SK-N-SH treated with all-trans-retinoic acid at 6 μM for 48 hours (cell line): ENCODE results near the gene NKD1.

Experiments
- ATAC-seq: fragments of 200-7000 bp; cut with Tn5 transposase; 3 replicates; pipeline ENCODE4 v1.9.1; 2020; ENCODE audit warnings: mild to moderate bottlenecking, moderate library complexity
- ARNTL ChIP-seq: fragments of 450-650 bp; formaldehyde crosslinking; IDR thresholded peaks from 2 replicates; pipeline ENCODE4 v1.5.0; 2020; ENCODE audit warnings: low read depth, mild to moderate bottlenecking, moderate library complexity, borderline replicate concordance
- BACH2 ChIP-seq: fragments of 250-450 bp; sonication (Bioruptor Pico); IDR thresholded peaks from 2 replicates; pipeline ENCODE4 v1.9.0; 2021; ENCODE audit warnings: mild to moderate bottlenecking, borderline replicate concordance
- CREB5 ChIP-seq: fragments of 250-450 bp; sonication (Bioruptor Pico); IDR thresholded peaks from 2 replicates; pipeline ENCODE4 v1.5.1; 2020; ENCODE audit warnings: low read depth, mild to moderate bottlenecking, moderate library complexity
- CSDC2 ChIP-seq: fragments of 250-450 bp; sonication (Bioruptor Pico); IDR thresholded peaks from 2 replicates; pipeline ENCODE4 v1.5.0; 2020; ENCODE audit warnings: mild to moderate bottlenecking, moderate library complexity
- ESRRG ChIP-seq: fragments of 250-450 bp; sonication (Bioruptor Pico); IDR thresholded peaks from 2 replicates; pipeline ENCODE4 v1.6.1; 2021; ENCODE audit warnings: mild to moderate bottlenecking
- ISL1 ChIP-seq: fragments of 250-450 bp; sonication (Bioruptor Pico); IDR thresholded peaks from 2 replicates; pipeline ENCODE4 v2.1.2; 2022; ENCODE audit warnings: mild to moderate bottlenecking, moderate library complexity
- OSR1 ChIP-seq: fragments of 250-450 bp; sonication (Bioruptor Pico); IDR thresholded peaks from 2 replicates; pipeline ENCODE4 v1.8.0; 2022; ENCODE audit warnings: moderate library complexity, mild to moderate bottlenecking, inconsistent platforms
- POU6F1 ChIP-seq: fragments of 250-450 bp; sonication (Bioruptor Pico); IDR thresholded peaks from 2 replicates; pipeline ENCODE4 v1.8.0; 2021; ENCODE audit warnings: low read depth, mild to moderate bottlenecking, moderate library complexity, borderline replicate concordance
- RARB ChIP-seq: fragments of 250-450 bp; sonication (Bioruptor Pico); IDR thresholded peaks from 2 replicates; pipeline ENCODE4 v1.8.0; 2021; ENCODE audit warnings: mild to moderate bottlenecking, moderate library complexity
- SNAI2 ChIP-seq: fragments of 250-450 bp; sonication (Bioruptor Pico); IDR thresholded peaks from 2 replicates; pipeline ENCODE4 v1.5.0; 2020; ENCODE audit warnings: mild to moderate bottlenecking, moderate library complexity
- TCF4 ChIP-seq: fragments of 250-450 bp; sonication (Bioruptor Pico); IDR thresholded peaks from 2 replicates; pipeline ENCODE4 v1.8.0; 2021; ENCODE audit warnings: mild to moderate bottlenecking, moderate library complexity, borderline replicate concordance
- TOX ChIP-seq: fragments of 250-450 bp; sonication (Bioruptor Pico); IDR thresholded peaks from 2 replicates; pipeline ENCODE4 v1.8.0; 2021; ENCODE audit warnings: mild to moderate bottlenecking, moderate library complexity, borderline replicate concordance
- TSHZ2 ChIP-seq: fragments of 250-450 bp; sonication (Bioruptor Pico); IDR thresholded peaks from 2 replicates; pipeline ENCODE4 v1.5.0; 2020; ENCODE audit warnings: mild to moderate bottlenecking, moderate library complexity
- ZC3H10 ChIP-seq: fragments of 250-450 bp; sonication (Bioruptor Pico); IDR thresholded peaks from 2 replicates; pipeline ENCODE4 v1.5.1; 2021; ENCODE audit warnings: mild to moderate bottlenecking, moderate library complexity
- ZFP3 ChIP-seq: fragments of 250-450 bp; sonication (Bioruptor Pico); IDR thresholded peaks from 2 replicates; pipeline ENCODE4 v1.5.0; 2020; ENCODE audit warnings: mild to moderate bottlenecking, moderate library complexity
- ZFP30 ChIP-seq: fragments of 450-650 bp; formaldehyde crosslinking; IDR thresholded peaks from 2 replicates; pipeline ENCODE4 v1.5.0; 2022; ENCODE audit warnings: mild to moderate bottlenecking, moderate library complexity
- ZNF565 ChIP-seq: fragments of 450-650 bp; formaldehyde crosslinking; conservative IDR thresholded peaks from 2 replicates; pipeline ENCODE4 v1.5.0; 2020; ENCODE audit warnings: low read depth, mild to moderate bottlenecking, moderate library complexity
- ZNF70 ChIP-seq: fragments of 450-650 bp; formaldehyde crosslinking; IDR thresholded peaks from 2 replicates; pipeline ENCODE4 v1.5.0; 2020; ENCODE audit warnings: mild to moderate bottlenecking, moderate library complexity
- ZNF8 ChIP-seq: fragments of 450-650 bp; formaldehyde crosslinking; IDR thresholded peaks from 2 replicates; pipeline ENCODE4 v1.5.0; 2020; ENCODE audit warnings: mild to moderate bottlenecking, moderate library complexity

NKD1 gene

GRCh38 chr16:50555269-50555875, 7.2 kb downstream of the NKD1 start:
- TF ChIP-seq ZNF70 (CRISPR knock-in tag) (no peak), CREB5 (CRISPR knock-in tag) (no peak), CSDC2 (no peak), ISL1 (CRISPR knock-in tag) (no peak)
- no peak for ATAC-seq

- TF ChIP-seq ZFP3 (CRISPR knock-in tag) (no peak), TCF4 (CRISPR knock-in tag) (no peak), ZNF70 (CRISPR knock-in tag) (no peak)
Observed at GRCh38 chr16:50555952-50556673, 7.9 kb downstream of the NKD1 start.

GRCh38 chr16:50557046-50557445, 8.8 kb downstream of the NKD1 start:
- no peak for ATAC-seq
- no peak for TF ChIP-seq CSDC2
- no peak for TF ChIP-seq ZC3H10 (CRISPR knock-in tag)
- TF ChIP-seq TOX (CRISPR knock-in tag): no peak
- TF ChIP-seq ESRRG (CRISPR knock-in tag): no peak
- no peak for TF ChIP-seq ZNF565 (CRISPR knock-in tag)
- TF ChIP-seq ARNTL: no peak
- no peak for TF ChIP-seq ZFP30
- TF ChIP-seq BACH2 (CRISPR knock-in tag): no peak
- TF ChIP-seq ZFP3 (CRISPR knock-in tag): no peak
- no peak for TF ChIP-seq OSR1 (CRISPR knock-in tag)
- no peak for TF ChIP-seq ISL1 (CRISPR knock-in tag)
- TF ChIP-seq TSHZ2: no peak
- TF ChIP-seq CREB5 (CRISPR knock-in tag): no peak
- no peak for TF ChIP-seq ZNF8 (CRISPR knock-in tag)
- no peak for TF ChIP-seq SNAI2 (CRISPR knock-in tag)
- no peak for TF ChIP-seq TCF4 (CRISPR knock-in tag)
- TF ChIP-seq POU6F1 (CRISPR knock-in tag): no peak

More at GRCh38 chr16:50555952-50556673, 7.9 kb downstream of the NKD1 start:
- ATAC-seq: no peak

- TF ChIP-seq TSHZ2 (no peak), ZFP3 (CRISPR knock-in tag) (no peak), SNAI2 (CRISPR knock-in tag) (no peak), POU6F1 (CRISPR knock-in tag) (no peak), TCF4 (CRISPR knock-in tag) (no peak), RARB (CRISPR knock-in tag) (no peak), CSDC2 (no peak), ZNF8 (CRISPR knock-in tag) (no peak)
- ATAC-seq: no peak
Observed at GRCh38 chr16:50558913-50559312, 10.7 kb downstream of the NKD1 start.
